Nephron progenitor cell (in vitro differentiated cells): ENCODE measurements around the gene ROR1.

Source experiments
- DNase-seq: peaks from one replicate; pipeline ENCODE4 v3.0.0; 2021
- H3K27ac Mint-ChIP-seq: 2 replicates; pipeline ENCODE4 v1.8.0; 2021; ENCODE audit warnings: mild to moderate bottlenecking, moderate library complexity, mixed read lengths
- H3K27me3 Mint-ChIP-seq: 2 replicates; pipeline ENCODE4 v1.8.0; 2021; ENCODE audit warnings: mild to moderate bottlenecking, low read depth, mixed read lengths; ENCODE audit not compliant: poor library complexity
- H3K36me3 Mint-ChIP-seq: 2 replicates; pipeline ENCODE4 v1.8.0; 2021; ENCODE audit warnings: low read depth, mixed read lengths
- H3K4me1 Mint-ChIP-seq: 2 replicates; pipeline ENCODE4 v1.8.0; 2021; ENCODE audit warnings: mixed read lengths
- H3K4me3 Mint-ChIP-seq: 2 replicates; pipeline ENCODE4 v1.8.0; 2021; ENCODE audit warnings: mild to moderate bottlenecking, moderate library complexity, mixed read lengths
- H3K9me3 Mint-ChIP-seq: 2 replicates; pipeline ENCODE4 v1.8.0; 2021; ENCODE audit warnings: mild to moderate bottlenecking, moderate library complexity, mixed read lengths
- CTCF ChIP-seq: fragments of 200-600 bp; sonication (generic); IDR thresholded peaks from 2 replicates; pipeline ENCODE4 v1.5.0; 2021; ENCODE audit warnings: antibody characterized with exemption

Gene ROR1

GRCh38 chr1:63920154-63921117, 146.6 kb downstream of the ROR1 start:
- TF ChIP-seq CTCF: no peak
- Mint-ChIP-seq H3K4me1 (peaks cover 38% of the 10 kb centered on the region), H3K9me3 (peaks cover 4% of the 10 kb centered on the region), H3K4me3 (no peak overlapping the region), H3K36me3 (no peaks in the 10 kb centered on the region), H3K27me3 (peaks cover 6% of the 10 kb centered on the region), H3K27ac (no peak overlapping the region)
- DNase-seq: no peak

DNA sequence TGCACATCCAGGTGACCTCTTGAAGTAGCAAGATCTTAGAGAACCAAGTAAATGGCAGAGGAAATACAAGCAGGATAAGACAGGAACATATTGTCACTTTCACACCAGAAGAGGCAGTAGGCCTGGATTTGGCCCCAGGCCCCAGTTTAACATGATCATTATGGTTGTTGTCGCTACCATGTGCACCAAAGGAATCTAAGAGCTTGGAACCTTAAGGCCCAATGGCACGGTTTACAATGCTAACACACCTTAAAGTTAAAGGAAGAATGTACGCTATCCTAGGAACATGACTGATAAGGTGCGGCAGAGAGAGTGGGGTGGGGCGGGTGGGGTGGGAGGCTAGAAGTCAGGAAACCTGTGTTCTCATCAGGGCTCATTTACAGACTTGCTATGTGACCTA, 147.5 kb downstream of the ROR1 start:
- peaks cover 6% of the 10 kb centered on the region for H3K27me3 Mint-ChIP-seq
- no peak for DNase-seq
- peaks cover 4% of the 10 kb centered on the region for H3K9me3 Mint-ChIP-seq
- peaks cover 37% of the 10 kb centered on the region for H3K4me1 Mint-ChIP-seq
- H3K27ac Mint-ChIP-seq: no peak overlapping the region
- no peak overlapping the region for H3K4me3 Mint-ChIP-seq
- H3K36me3 Mint-ChIP-seq: no peaks in the 10 kb centered on the region
- TF ChIP-seq CTCF: no peak

DNA sequence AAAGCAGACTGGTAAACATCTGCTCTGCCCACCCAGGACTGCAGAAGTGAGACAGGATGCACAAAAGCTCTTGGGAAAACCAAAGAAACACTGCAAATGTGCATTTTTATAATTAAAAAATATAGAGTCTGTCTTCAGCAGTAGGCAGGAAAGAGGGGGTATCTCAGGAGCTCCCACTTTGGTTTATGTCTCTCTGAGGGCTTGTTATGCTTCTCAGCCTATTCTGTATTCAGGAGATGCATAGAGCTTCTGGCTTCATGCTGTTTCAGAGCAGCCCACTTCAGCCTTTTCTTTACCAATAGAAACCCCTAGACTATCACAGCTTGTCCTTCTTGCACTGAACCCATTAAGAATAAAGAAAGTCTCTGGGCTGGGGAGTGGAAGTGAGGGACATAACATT, 148.0 kb downstream of the ROR1 start:
- peaks cover 6% of the 10 kb centered on the region for H3K27me3 Mint-ChIP-seq
- no peak overlapping the region for H3K27ac Mint-ChIP-seq
- H3K9me3 Mint-ChIP-seq: peaks cover 4% of the 10 kb centered on the region
- no peaks in the 10 kb centered on the region for H3K36me3 Mint-ChIP-seq
- peaks cover 34% of the 10 kb centered on the region for H3K4me1 Mint-ChIP-seq
- no peak for TF ChIP-seq CTCF
- no peak overlapping the region for H3K4me3 Mint-ChIP-seq
- DNase-seq: no peak

- H3K4me3 Mint-ChIP-seq: no peak overlapping the region
- H3K36me3 Mint-ChIP-seq: no peaks in the 10 kb centered on the region
- peaks cover 6% of the 10 kb centered on the region for H3K27me3 Mint-ChIP-seq
- H3K27ac Mint-ChIP-seq: no peak overlapping the region
- peaks cover 33% of the 10 kb centered on the region for H3K4me1 Mint-ChIP-seq
- DNase-seq: no peak
- H3K9me3 Mint-ChIP-seq: peaks cover 4% of the 10 kb centered on the region
- no peak for TF ChIP-seq CTCF
Measured at GRCh38 chr1:63922848-63923247, 149.0 kb downstream of the ROR1 start.

DNA sequence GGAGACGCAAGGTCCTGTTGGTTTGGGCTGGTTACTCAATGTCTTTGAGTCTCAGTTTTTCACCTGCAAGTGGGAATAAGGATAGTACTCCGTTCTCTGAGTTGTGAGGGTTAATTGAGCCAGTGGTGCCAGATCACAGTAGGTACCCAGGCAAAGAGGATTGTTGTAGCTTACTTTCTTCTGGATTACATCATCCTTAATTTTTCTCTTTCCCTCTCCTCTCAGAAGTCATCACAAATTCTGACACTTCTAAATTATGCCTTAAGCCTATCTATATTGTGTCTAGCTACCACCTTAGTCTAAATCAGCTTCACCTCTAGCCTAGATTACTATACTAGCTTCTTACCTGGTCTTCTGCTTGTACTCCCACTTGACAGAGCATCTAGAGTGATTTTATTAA, 149.5 kb downstream of the ROR1 start:
- DNase-seq: no peak
- no peak overlapping the region for H3K27ac Mint-ChIP-seq
- H3K4me1 Mint-ChIP-seq: peaks cover 33% of the 10 kb centered on the region
- TF ChIP-seq CTCF: no peak
- H3K9me3 Mint-ChIP-seq: peaks cover 4% of the 10 kb centered on the region
- H3K27me3 Mint-ChIP-seq: peaks cover 6% of the 10 kb centered on the region
- no peaks in the 10 kb centered on the region for H3K36me3 Mint-ChIP-seq
- no peak overlapping the region for H3K4me3 Mint-ChIP-seq

DNA sequence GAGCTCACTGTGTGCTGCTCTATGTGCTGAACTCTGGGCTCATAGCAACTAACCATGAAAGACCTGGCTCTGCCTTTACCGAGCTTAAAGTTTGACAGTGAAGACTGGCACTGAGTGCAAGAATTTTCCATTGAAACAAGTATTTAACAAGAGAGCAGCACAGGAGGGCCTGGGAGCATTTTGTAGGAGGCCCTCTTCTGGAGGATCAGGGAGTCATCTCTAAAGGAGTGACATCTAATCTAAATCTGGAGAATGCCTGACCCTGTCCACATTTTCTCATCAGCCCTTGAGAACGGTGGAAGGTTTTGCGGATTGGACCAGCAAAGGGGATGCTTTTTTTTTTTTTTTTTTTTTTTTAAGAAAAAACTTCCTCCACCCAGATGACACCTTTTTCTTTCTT, 150.8 kb downstream of the ROR1 start:
- H3K36me3 Mint-ChIP-seq: no peaks in the 10 kb centered on the region
- H3K4me1 Mint-ChIP-seq: peaks cover 36% of the 10 kb centered on the region
- H3K27me3 Mint-ChIP-seq: peaks cover 3% of the 10 kb centered on the region
- H3K9me3 Mint-ChIP-seq: peaks cover 4% of the 10 kb centered on the region
- TF ChIP-seq CTCF: no peak
- H3K27ac Mint-ChIP-seq: no peak overlapping the region
- no peak for DNase-seq
- no peak overlapping the region for H3K4me3 Mint-ChIP-seq
